HT-29 (cell line): ENCODE results near the gene CEP295NL. TPM values are rescaled to one million over a fixed set of nuclear protein-coding genes. Genes with fewer than 3 reads are reported as not detected.

Experiments used
- DNase-seq: peaks from one replicate; pipeline ENCODE4 v3.0.0-alpha.2; 2015; ENCODE audit warnings: low spot score
- total RNA-seq: library from RNA; depleted of rRNA; stranded (reverse); fragments of >200 nt; shearing (Covaris generic); gene quantifications from 2 replicates; pipeline ENCODE4 v1.2.3, GENCODE V29; 2014

Gene CEP295NL
- total RNA-seq, 1 experiment from 2014 or later = 2.1 TPM

GRCh38 chr17:78865682-78866390, 37.2 kb downstream of the CEP295NL start:
- peak; percentile 93 for DNase-seq

GRCh38 chr17:78864117-78864516, 38.9 kb downstream of the CEP295NL start:
- no peak for DNase-seq

- peak; percentile 87 for DNase-seq
Observed at GRCh38 chr17:78862073-78863023, 40.7 kb downstream of the CEP295NL start.

GRCh38 chr17:78861229-78861628, 41.8 kb downstream of the CEP295NL start:
- DNase-seq = no peak

- no peak for DNase-seq
Observed at GRCh38 chr17:78859051-78859450, 44.0 kb downstream of the CEP295NL start.

- no peak for DNase-seq
Observed at GRCh38 chr17:78857266-78857665, 45.7 kb downstream of the CEP295NL start.

- no peak for DNase-seq
Observed at GRCh38 chr17:78855561-78856165, 47.3 kb downstream of the CEP295NL start.

GRCh38 chr17:78854508-78854907, 48.5 kb downstream of the CEP295NL start:
- no peak for DNase-seq

- DNase-seq = no peak
Observed at GRCh38 chr17:78853926-78854394, 49.0 kb downstream of the CEP295NL start.

- no peak for DNase-seq
Observed at GRCh38 chr17:78852709-78853121, 50.3 kb downstream of the CEP295NL start.

- no peak for DNase-seq
Observed at GRCh38 chr17:78849026-78849425, 54.0 kb downstream of the CEP295NL start.

GRCh38 chr17:78847052-78847451, 55.9 kb downstream of the CEP295NL start:
- DNase-seq = no peak

- DNase-seq = no peak
Observed at GRCh38 chr17:78844301-78845005, 58.5 kb downstream of the CEP295NL start.

GRCh38 chr17:78842881-78843565, 60.0 kb downstream of the CEP295NL start:
- peak; percentile 77 for DNase-seq

GRCh38 chr17:78840780-78841611, 62.0 kb downstream of the CEP295NL start, which contains the start of gene USP36:
Gene USP36 (minus strand): TSS chr17:78840814. CDS start chr17:78836363, 4,451 bp downstream.
- peak; percentile 99 for DNase-seq
